ENCODE measurements around the gene TRIM58. TPM values are rescaled to one million over a fixed set of nuclear protein-coding genes. Genes with fewer than 3 reads are reported as not detected.

The TRIM58 gene
- total and polyA plus RNA-seq, 2 experiments from 2014 or later, result 0.05 TPM; not detected in 1

DNA sequence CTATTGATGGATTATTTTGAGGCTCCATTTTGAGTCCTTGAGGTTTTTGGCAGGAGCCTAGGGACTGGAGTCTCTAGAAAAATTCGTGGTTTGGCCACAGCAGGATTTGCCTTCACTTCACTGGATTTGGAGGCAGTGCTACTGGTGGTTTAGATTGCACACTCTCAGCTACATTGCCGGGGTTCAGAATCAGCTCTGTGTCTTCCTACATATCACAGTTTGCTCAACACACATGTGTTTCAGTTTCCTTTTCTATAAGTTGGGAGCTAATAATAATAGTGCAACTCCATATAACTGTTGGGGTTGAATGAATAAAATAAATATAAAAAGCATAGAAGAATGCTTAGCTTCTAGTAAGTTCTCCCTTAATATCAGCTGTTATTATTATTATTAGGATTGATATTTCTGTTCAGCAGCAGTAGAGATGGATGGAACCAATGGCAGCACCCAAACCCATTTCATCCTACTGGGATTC is 38.2 kb downstream of the TRIM58 start, which contains the start of gene OR2W3:
Gene OR2W3, plus strand, starts transcription at position 425 of the 475 bp plus-strand sequence. Its CDS starts 0 bp downstream, at position 425.
- H3K27me3 ChIP-seq, result no peaks in the 10 kb centered on the region
- H4K20me1 ChIP-seq (ENCODE audit: insufficient read depth, poor library complexity, severe bottlenecking), result no peaks in the 10 kb centered on the region
- H3K27ac ChIP-seq, result no peak within 1 kb of the TSS
- H3K9me2 ChIP-seq (replicated peaks; ENCODE audit: insufficient read depth), result no peaks in the 10 kb centered on the region
- TF ChIP-seq EZH2 (IDR thresholded peaks at IDR 0.05; ENCODE audit: borderline replicate concordance), result no peak
- no peak for TF ChIP-seq EZH2phosphoT487 (IDR thresholded peaks at IDR 0.05; ENCODE audit: low read depth, severe bottlenecking, unreplicated experiment)
- TF ChIP-seq, protein P1, sequence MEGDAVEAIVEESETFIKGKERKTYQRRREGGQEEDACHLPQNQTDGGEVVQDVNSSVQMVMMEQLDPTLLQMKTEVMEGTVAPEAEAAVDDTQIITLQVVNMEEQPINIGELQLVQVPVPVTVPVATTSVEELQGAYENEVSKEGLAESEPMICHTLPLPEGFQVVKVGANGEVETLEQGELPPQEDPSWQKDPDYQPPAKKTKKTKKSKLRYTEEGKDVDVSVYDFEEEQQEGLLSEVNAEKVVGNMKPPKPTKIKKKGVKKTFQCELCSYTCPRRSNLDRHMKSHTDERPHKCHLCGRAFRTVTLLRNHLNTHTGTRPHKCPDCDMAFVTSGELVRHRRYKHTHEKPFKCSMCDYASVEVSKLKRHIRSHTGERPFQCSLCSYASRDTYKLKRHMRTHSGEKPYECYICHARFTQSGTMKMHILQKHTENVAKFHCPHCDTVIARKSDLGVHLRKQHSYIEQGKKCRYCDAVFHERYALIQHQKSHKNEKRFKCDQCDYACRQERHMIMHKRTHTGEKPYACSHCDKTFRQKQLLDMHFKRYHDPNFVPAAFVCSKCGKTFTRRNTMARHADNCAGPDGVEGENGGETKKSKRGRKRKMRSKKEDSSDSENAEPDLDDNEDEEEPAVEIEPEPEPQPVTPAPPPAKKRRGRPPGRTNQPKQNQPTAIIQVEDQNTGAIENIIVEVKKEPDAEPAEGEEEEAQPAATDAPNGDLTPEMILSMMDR (IDR thresholded peaks at IDR 0.05; ENCODE audit: poor library complexity), result no peak
- no peaks in the 10 kb centered on the region for H3K79me2 ChIP-seq
- no peaks in the 10 kb centered on the region for H3K9me3 ChIP-seq (ENCODE audit: low read depth)
- no peak within 1 kb of the TSS for H3K4me2 ChIP-seq
- H3K4me3 ChIP-seq, result no peak within 1 kb of the TSS
- no peaks in the 10 kb centered on the region for H3K36me3 ChIP-seq (replicated peaks; ENCODE audit: insufficient read depth, low read depth)
- H3K4me1 ChIP-seq (ENCODE audit: insufficient read depth), result no peaks in the 10 kb centered on the region
- H2AFZ ChIP-seq, result no peak within 1 kb of the TSS
- 43% methylated on average over 2 of the region's 2 CpGs for WGBS (ENCODE audit: low lambda C conversion rate, missing lambda C conversion rate)
- DNase-seq (ENCODE audit: low spot score), result no peak

DNA sequence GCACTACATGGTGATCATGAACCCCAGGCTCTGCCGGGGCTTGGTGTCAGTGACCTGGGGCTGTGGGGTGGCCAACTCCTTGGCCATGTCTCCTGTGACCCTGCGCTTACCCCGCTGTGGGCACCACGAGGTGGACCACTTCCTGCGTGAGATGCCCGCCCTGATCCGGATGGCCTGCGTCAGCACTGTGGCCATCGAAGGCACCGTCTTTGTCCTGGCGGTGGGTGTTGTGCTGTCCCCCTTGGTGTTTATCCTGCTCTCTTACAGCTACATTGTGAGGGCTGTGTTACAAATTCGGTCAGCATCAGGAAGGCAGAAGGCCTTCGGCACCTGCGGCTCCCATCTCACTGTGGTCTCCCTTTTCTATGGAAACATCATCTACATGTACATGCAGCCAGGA is 39.0 kb downstream of the TRIM58 start:
- H3K4me1 ChIP-seq (ENCODE audit: insufficient read depth), result no peaks in the 10 kb centered on the region
- no peak overlapping the region for H3K27ac ChIP-seq
- H3K36me3 ChIP-seq (replicated peaks; ENCODE audit: insufficient read depth, low read depth), result no peaks in the 10 kb centered on the region
- no peaks in the 10 kb centered on the region for H3K9me3 ChIP-seq (ENCODE audit: low read depth)
- no peaks in the 10 kb centered on the region for H3K27me3 ChIP-seq
- H2AFZ ChIP-seq, result no peak overlapping the region
- no peak for DNase-seq (ENCODE audit: low spot score)
- 93% methylated on average over 14 of the region's 14 CpGs for WGBS (ENCODE audit: low lambda C conversion rate, missing lambda C conversion rate)
- H3K4me2 ChIP-seq, result no peak overlapping the region
- no peak overlapping the region for H3K4me3 ChIP-seq
- TF ChIP-seq EZH2 (IDR thresholded peaks at IDR 0.05; ENCODE audit: borderline replicate concordance) (no peak), EZH2phosphoT487 (IDR thresholded peaks at IDR 0.05; ENCODE audit: low read depth, severe bottlenecking, unreplicated experiment) (no peak)
- TF ChIP-seq, protein P1 (IDR thresholded peaks at IDR 0.05; ENCODE audit: poor library complexity), result no peak
- H3K9me2 ChIP-seq (replicated peaks; ENCODE audit: insufficient read depth), result no peaks in the 10 kb centered on the region
- H3K79me2 ChIP-seq, result no peaks in the 10 kb centered on the region
- no peaks in the 10 kb centered on the region for H4K20me1 ChIP-seq (ENCODE audit: insufficient read depth, poor library complexity, severe bottlenecking)

DNA sequence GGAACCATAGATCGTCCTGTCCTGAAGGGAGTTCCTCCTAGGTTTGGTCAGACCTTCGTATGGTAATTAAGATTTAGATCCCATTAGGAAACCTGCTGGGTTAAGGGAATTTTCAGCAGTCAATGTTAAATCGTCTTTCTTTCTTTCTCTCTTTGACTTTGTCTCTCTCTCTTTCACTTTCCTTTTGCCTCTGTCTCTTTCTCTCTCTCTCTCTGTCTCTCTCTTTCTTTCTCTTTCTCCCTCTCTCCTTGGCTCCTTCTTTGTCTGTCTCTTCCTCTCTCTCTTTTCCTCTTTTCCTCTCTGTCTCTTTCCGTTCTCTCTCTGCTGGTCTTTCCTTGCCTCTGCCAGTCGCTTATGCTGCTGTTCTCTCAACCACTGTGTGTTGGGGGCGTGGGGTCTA is 47.1 kb downstream of the TRIM58 start:
- no peaks in the 10 kb centered on the region for H3K4me1 ChIP-seq (ENCODE audit: insufficient read depth)
- no peaks in the 10 kb centered on the region for H3K79me2 ChIP-seq
- H3K36me3 ChIP-seq (replicated peaks; ENCODE audit: insufficient read depth, low read depth), result no peaks in the 10 kb centered on the region
- H3K4me3 ChIP-seq, result no peak overlapping the region
- no peaks in the 10 kb centered on the region for H3K9me2 ChIP-seq (replicated peaks; ENCODE audit: insufficient read depth)
- WGBS (ENCODE audit: low lambda C conversion rate, missing lambda C conversion rate), result 59% methylated on average over 6 of the region's 6 CpGs
- no peaks in the 10 kb centered on the region for H4K20me1 ChIP-seq (ENCODE audit: insufficient read depth, poor library complexity, severe bottlenecking)
- no peak overlapping the region for H3K27ac ChIP-seq
- TF ChIP-seq, protein P1 (IDR thresholded peaks at IDR 0.05; ENCODE audit: poor library complexity), result no peak
- TF ChIP-seq EZH2phosphoT487 (IDR thresholded peaks at IDR 0.05; ENCODE audit: low read depth, severe bottlenecking, unreplicated experiment) (no peak), EZH2 (IDR thresholded peaks at IDR 0.05; ENCODE audit: borderline replicate concordance) (no peak)
- H3K9me3 ChIP-seq (ENCODE audit: low read depth), result peaks cover 4% of the 10 kb centered on the region
- no peak overlapping the region for H3K4me2 ChIP-seq
- no peaks in the 10 kb centered on the region for H3K27me3 ChIP-seq
- DNase-seq (ENCODE audit: low spot score), result no peak
- no peak overlapping the region for H2AFZ ChIP-seq

Measured in hepatocyte (in vitro differentiated cells).